Uterus (tissue), 4 donors: ENCODE data around the gene KRR1. TPM values are rescaled to one million over a fixed set of nuclear protein-coding genes. Genes with fewer than 3 reads are reported as not detected.
"Not testable (repeated sequence)": the region's sequence is repeated elsewhere in the genome, so short reads cannot be mapped to it uniquely, and the experiment has no call there.

Source experiments
- DNase-seq, 2 donors: peaks; one replicate each; pipeline ENCODE4 v3.0.0-alpha.2; 2019 to 2020
- H3K27ac ChIP-seq, 2 donors: fragments of 200-600 bp; sonication (generic); 1 replicate in 1 of 2; 2 replicates in 1 of 2; pipeline ENCODE4 v1.5.1; 2016 to 2018
- H3K27me3 ChIP-seq, 2 donors: fragments of 200-600 bp; sonication (generic); one replicate each; pipeline ENCODE4 v1.5.1; 2018 to 2019; ENCODE audit warnings: control low read depth in 1 of 2
- H3K36me3 ChIP-seq, 2 donors: fragments of 200-600 bp; sonication (generic); one replicate each; pipeline ENCODE4 v1.5.1; 2019; ENCODE audit warnings: control low read depth in 1 of 2
- H3K4me1 ChIP-seq, 2 donors: fragments of 200-600 bp; sonication (generic); one replicate each; pipeline ENCODE4 v1.5.1; 2018 to 2019; ENCODE audit warnings: control low read depth in 1 of 2
- H3K4me3 ChIP-seq, 2 donors: fragments of 200-600 bp; sonication (generic); 1 replicate in 1 of 2; 2 replicates in 1 of 2; pipeline ENCODE4 v1.5.1; 2018 to 2019; ENCODE audit warnings: mild to moderate bottlenecking in 1 of 2
- H3K9me3 ChIP-seq, 2 donors: fragments of 200-600 bp; sonication (generic); one replicate each; pipeline ENCODE4 v1.5.1; 2019; ENCODE audit warnings: control low read depth in 1 of 2
- CTCF ChIP-seq, 4 experiments: fragments of 200-600 bp in 2 of 4; fragments of 450-650 bp in 2 of 4; sonication (generic) in 2 of 4; IDR thresholded peaks; one replicate each; pipeline ENCODE4 v1.5.1; 2016 to 2019; ENCODE audit warnings: antibody characterized with exemption in 4 of 4, mild to moderate bottlenecking in 2 of 4, moderate library complexity in 1 of 4
- POLR2A ChIP-seq, 2 donors: fragments of 450-650 bp; IDR thresholded peaks; one replicate each; pipeline ENCODE4 v1.6.1; 2016; ENCODE audit warnings: antibody characterized with exemption in 2 of 2, mild to moderate bottlenecking in 1 of 2, moderate library complexity in 1 of 2
- intact Hi-C: fragments of 100-400 bp; cut with DNase I; formaldehyde crosslinking; loops from one replicate; pipeline ENCODE4 v1.15.1; 2023; ENCODE audit warnings: low total_unique reads
- total RNA-seq, 4 donors: library from RNA; depleted of rRNA in 3 of 4; stranded (reverse); fragments of >200 nt in 3 of 4; gene quantifications; one replicate each; pipeline versions ENCODE4 v1.1.0 to v1.2.4, GENCODE V29; 2014 to 2023
- donor health status: DM: yes; HTN: yes; CAD: no.

KRR1 gene
- total RNA-seq, 4 donors from 2014 or later: 18.8 to 86.6 (median 73.9) TPM

- TF ChIP-seq POLR2A (IDR thresholded peaks at IDR 0.05): no peak
- TF ChIP-seq CTCF (IDR thresholded peaks at IDR 0.05): peak; percentile 57 to 62 (median 58)
- intact Hi-C loops: no loop called here
- no peaks in the 10 kb centered on the region for H3K4me1 ChIP-seq
- no peak overlapping the region for H3K4me3 ChIP-seq
- no peak overlapping the region for H3K27ac ChIP-seq
- no peaks in the 10 kb centered on the region for H3K27me3 ChIP-seq
- DNase-seq: no peak
- no peaks in the 10 kb centered on the region for H3K9me3 ChIP-seq
- H3K36me3 ChIP-seq: no peaks in the 10 kb centered on the region
Measured at GRCh38 chr12:75526655-75527511, 15.5 kb upstream of the KRR1 start.

- Histone ChIP-seq H3K4me3 (no peak overlapping the region), H3K36me3 (no peaks in the 10 kb centered on the region), H3K27me3 (no peaks in the 10 kb centered on the region), H3K27ac (no peak overlapping the region), H3K4me1 (no peaks in the 10 kb centered on the region), H3K9me3 (no peaks in the 10 kb centered on the region)
- no peak for TF ChIP-seq CTCF (IDR thresholded peaks at IDR 0.05)
- TF ChIP-seq POLR2A (IDR thresholded peaks at IDR 0.05): no peak
- DNase-seq: no peak
- intact Hi-C loops: no loop called here
Measured at GRCh38 chr12:75525263-75525662, 13.9 kb upstream of the KRR1 start.

GRCh38 chr12:75522124-75522523 lies 10.7 kb upstream of the KRR1 start:
- H3K27ac ChIP-seq, H3K4me3 ChIP-seq, H3K36me3 ChIP-seq, H3K9me3 ChIP-seq, DNase-seq, intact Hi-C loops, H3K27me3 ChIP-seq, H3K4me1 ChIP-seq: not testable (repeated sequence)

- intact Hi-C loops, H3K27ac ChIP-seq, H3K36me3 ChIP-seq, DNase-seq, H3K4me1 ChIP-seq, H3K9me3 ChIP-seq, H3K4me3 ChIP-seq, H3K27me3 ChIP-seq: not testable (repeated sequence)
Measured at GRCh38 chr12:75521224-75521623, 9.8 kb upstream of the KRR1 start.

- no peak overlapping the region for H3K27ac ChIP-seq
- H3K27me3 ChIP-seq: no peaks in the 10 kb centered on the region
- no peak for DNase-seq
- intact Hi-C loops: no loop called here
- H3K4me3 ChIP-seq: no peak overlapping the region
- no peaks in the 10 kb centered on the region for H3K9me3 ChIP-seq
- H3K4me1 ChIP-seq: peaks cover 0 to 6% of the 10 kb centered on the region in 2 donors
- no peaks in the 10 kb centered on the region for H3K36me3 ChIP-seq
- no peak for TF ChIP-seq POLR2A (IDR thresholded peaks at IDR 0.05)
- TF ChIP-seq CTCF (IDR thresholded peaks at IDR 0.05): no peak
Measured at GRCh38 chr12:75509621-75510020, 1.8 kb downstream of the KRR1 start.

GRCh38 chr12:75508159-75508558 lies 3.2 kb downstream of the KRR1 start:
- intact Hi-C loops: no loop called here
- Histone ChIP-seq H3K4me3 (no peak overlapping the region), H3K4me1 (peaks cover 0 to 6% of the 10 kb centered on the region in 2 donors), H3K9me3 (no peaks in the 10 kb centered on the region), H3K27ac (no peak overlapping the region), H3K27me3 (no peaks in the 10 kb centered on the region), H3K36me3 (no peaks in the 10 kb centered on the region)
- no peak for DNase-seq
- TF ChIP-seq POLR2A (IDR thresholded peaks at IDR 0.05) (no peak), CTCF (IDR thresholded peaks at IDR 0.05) (no peak)
